Measurements from ENCODE around the gene MED27. TPM values are rescaled to one million over a fixed set of nuclear protein-coding genes. Genes with fewer than 3 reads are reported as not detected.

MED27 gene
- total RNA-seq, 2 experiments from 2014 or later: 32.5 TPM

DNA sequence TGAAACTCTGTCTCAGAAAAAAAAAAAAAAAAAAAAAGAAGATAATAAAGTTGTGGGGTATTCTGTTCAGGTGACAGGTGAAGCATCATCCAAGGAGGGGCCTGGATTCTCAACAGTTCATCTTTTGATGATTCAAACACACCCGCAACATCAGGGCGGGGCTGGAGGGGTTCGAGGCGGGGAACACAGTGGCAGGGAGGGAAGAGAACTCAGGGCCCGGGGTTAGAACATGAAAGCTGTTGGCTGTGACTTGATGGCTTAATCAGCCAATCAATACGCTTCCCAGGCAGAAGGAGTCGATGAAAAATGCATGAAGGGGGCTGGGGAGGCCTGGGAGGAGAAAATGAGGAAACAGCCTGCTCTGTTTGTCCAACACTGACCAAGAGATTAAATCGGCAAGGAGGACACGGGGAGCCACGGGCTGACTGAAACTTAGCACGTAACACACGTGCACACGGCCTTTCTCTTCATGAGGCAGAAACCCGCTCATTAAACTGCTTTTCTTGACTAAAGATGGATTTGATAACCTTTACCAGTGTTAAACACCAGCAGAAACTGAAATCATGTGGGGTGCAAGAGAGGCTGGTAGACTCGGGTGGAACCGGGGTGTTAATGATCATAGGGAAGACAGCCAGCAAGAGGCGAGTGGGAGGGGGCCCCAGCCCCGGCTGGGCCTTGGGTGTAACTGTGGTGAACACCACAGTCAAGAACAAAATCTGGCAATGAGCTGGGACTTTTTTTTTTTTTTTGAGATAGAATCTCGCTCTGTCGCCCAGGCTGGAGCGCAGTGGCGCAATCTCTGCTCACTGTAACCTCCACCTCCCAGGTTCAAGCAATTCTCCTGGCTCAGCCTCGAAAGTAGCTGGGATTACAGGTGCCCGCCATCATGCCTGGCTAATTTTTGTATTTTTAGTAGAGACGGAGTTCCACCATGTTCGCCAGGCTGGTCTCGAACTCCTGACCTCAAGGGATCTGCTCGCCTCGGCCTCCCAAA, 234.1 kb downstream of the MED27 start:
- no peaks in the 10 kb centered on the region for H3K9me3 Mint-ChIP-seq
- TF ChIP-seq, protein P1, sequence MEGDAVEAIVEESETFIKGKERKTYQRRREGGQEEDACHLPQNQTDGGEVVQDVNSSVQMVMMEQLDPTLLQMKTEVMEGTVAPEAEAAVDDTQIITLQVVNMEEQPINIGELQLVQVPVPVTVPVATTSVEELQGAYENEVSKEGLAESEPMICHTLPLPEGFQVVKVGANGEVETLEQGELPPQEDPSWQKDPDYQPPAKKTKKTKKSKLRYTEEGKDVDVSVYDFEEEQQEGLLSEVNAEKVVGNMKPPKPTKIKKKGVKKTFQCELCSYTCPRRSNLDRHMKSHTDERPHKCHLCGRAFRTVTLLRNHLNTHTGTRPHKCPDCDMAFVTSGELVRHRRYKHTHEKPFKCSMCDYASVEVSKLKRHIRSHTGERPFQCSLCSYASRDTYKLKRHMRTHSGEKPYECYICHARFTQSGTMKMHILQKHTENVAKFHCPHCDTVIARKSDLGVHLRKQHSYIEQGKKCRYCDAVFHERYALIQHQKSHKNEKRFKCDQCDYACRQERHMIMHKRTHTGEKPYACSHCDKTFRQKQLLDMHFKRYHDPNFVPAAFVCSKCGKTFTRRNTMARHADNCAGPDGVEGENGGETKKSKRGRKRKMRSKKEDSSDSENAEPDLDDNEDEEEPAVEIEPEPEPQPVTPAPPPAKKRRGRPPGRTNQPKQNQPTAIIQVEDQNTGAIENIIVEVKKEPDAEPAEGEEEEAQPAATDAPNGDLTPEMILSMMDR (IDR thresholded peaks at IDR 0.05): no peak
- intact Hi-C loops (cut with micrococcal nuclease): no loop called here
- ATAC-seq: no peak
- ChIA-PET POLR2A (no interaction called here), CTCF (interaction anchor here (1.1 kb wide), 1 partner anchor 88 kb away, joined by 3 read pairs; no protein-coding TSS in a partner anchor)
- H3K4me1 Mint-ChIP-seq (ENCODE audit: low read depth): no peaks in the 10 kb centered on the region
- H3K27me3 Mint-ChIP-seq: peaks cover 2% of the 10 kb centered on the region
- H3K4me3 Mint-ChIP-seq: no peak overlapping the region
- H3K27ac Mint-ChIP-seq: no peak overlapping the region
- DNase-seq: no peak
- H3K36me3 Mint-ChIP-seq (ENCODE audit: low read depth): no peaks in the 10 kb centered on the region

DNA sequence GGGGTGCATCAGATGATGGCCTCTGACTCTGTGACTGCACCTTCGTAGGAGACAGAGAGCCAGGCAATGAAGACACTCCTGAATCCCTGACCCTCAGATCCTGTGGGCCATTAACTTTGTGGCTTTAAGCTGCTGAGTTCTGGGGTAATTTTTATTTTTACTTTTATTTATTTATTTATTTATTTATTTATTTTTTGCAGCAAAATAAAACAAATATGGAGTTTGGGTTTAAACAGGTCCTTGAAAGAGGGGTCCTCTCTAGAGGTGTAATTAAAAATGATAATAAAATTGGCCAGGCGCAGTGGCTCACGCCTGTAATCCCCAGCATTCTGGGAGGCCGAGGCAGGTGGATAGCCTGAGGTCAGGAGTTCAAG, 234.9 kb downstream of the MED27 start:
- TF ChIP-seq, protein P1 (IDR thresholded peaks at IDR 0.05): no peak
- intact Hi-C loops (cut with micrococcal nuclease): no loop called here

DNA sequence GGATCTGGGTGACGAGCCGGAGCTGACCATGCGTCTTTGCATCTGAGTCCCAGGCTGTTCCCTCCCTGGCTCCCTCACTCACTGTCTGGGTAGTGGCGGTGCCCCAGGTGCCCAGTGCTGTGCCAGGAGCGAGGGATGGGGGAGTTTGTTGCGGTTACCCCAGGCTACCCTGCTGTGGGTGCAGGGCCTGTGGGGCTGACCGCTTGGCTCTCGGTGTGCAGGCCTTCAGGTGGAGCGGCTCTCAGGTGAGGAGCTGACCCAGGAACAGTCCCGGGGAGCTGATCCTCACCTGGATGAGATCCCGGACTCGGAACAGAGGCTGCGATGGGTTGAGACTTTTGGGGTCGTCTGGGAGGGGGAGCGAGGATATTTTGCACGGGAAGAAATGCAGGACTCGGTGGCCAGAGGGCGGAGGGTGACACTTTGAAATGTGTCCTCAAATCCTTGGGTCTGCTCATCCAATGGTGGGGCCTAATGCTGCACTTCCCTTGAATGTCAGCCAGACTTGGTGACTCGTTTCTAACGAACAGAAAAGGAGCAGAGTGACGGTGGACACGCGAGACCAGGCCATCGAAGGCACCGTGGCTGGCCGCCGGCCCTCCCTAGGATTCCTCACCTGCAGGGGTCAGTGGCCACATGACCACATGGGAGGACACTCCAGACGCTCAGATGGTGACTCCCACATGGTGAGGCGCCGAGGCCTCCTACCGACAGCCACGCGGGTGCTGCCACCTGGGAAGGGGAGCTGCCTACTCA, 235.5 kb downstream of the MED27 start:
- intact Hi-C loops (cut with micrococcal nuclease): no loop called here
- Mint-ChIP-seq H3K4me3 (no peak overlapping the region), H3K9me3 (no peaks in the 10 kb centered on the region), H3K27me3 (peaks cover 2% of the 10 kb centered on the region), H3K27ac (no peak overlapping the region), H3K36me3 (ENCODE audit: low read depth) (no peaks in the 10 kb centered on the region), H3K4me1 (ENCODE audit: low read depth) (peaks cover 9% of the 10 kb centered on the region)
- DNase-seq (no peak), ATAC-seq (no peak)
- ChIA-PET POLR2A (no interaction called here), CTCF (interaction anchor here (1.1 kb wide), 1 partner anchor 86 kb away, joined by 3 read pairs; no protein-coding TSS in a partner anchor)
- TF ChIP-seq, protein P1 (IDR thresholded peaks at IDR 0.05): no peak

More for the DNA sequence above, 234.9 kb downstream of the MED27 start:
- DNase-seq (no peak), ATAC-seq (no peak)
- no peak overlapping the region for H3K27ac Mint-ChIP-seq
- POLR2A ChIA-PET: no interaction called here
- no peaks in the 10 kb centered on the region for H3K36me3 Mint-ChIP-seq (ENCODE audit: low read depth)
- H3K4me1 Mint-ChIP-seq (ENCODE audit: low read depth): peaks cover 4% of the 10 kb centered on the region
- no peaks in the 10 kb centered on the region for H3K9me3 Mint-ChIP-seq
- CTCF ChIA-PET: interaction anchor here (1.1 kb wide), 1 partner anchor 87 kb away, joined by 3 read pairs; no protein-coding TSS in a partner anchor
- H3K4me3 Mint-ChIP-seq: no peak overlapping the region
- peaks cover 2% of the 10 kb centered on the region for H3K27me3 Mint-ChIP-seq

DNA sequence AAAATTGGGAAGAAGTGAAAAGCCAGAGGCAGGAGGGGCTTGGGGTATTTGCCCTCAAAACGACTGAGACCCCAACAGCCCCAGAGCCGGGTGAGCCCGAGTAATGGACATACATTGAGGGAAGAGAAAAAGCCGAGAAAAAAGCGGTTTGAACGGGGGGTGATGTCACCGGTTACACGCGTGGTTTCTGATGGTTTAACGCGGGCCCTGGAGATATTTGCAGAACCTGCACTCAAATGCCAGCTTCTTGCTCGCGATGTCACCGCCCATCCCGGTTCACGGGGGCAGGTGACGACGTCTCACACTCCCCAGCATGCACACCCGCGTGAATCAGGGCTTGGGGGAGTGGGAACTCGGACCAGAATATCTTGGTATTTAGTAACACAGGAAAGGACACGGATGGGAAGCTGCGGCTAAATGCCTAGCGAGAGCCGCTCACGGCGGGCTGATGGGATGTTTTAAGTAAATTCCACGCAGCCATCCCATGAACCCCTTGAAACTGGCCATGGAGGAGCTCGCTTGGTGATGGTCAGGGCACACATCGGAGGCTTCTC, 237.8 kb downstream of the MED27 start:
- Mint-ChIP-seq H3K4me3 (no peak overlapping the region), H3K27ac (no peak overlapping the region)
- intact Hi-C loops (cut with micrococcal nuclease): no loop called here

More for the DNA sequence above, 237.8 kb downstream of the MED27 start:
- CTCF ChIA-PET: no interaction called here
- POLR2A ChIA-PET: no interaction called here
- Mint-ChIP-seq H3K9me3 (no peaks in the 10 kb centered on the region), H3K4me1 (ENCODE audit: low read depth) (peaks cover 9% of the 10 kb centered on the region), H3K36me3 (ENCODE audit: low read depth) (no peaks in the 10 kb centered on the region), H3K27me3 (peaks cover 6% of the 10 kb centered on the region)
- no peak for ATAC-seq
- TF ChIP-seq, protein P1 (IDR thresholded peaks at IDR 0.05): no peak
- DNase-seq: no peak
